ENCODE data around the gene TSPEAR.
"Not testable (repeated sequence)": the region's sequence is repeated elsewhere in the genome, so short reads cannot be mapped to it uniquely, and the experiment has no call there.

Gene TSPEAR

GRCh38 chr21:44589094-44589493 lies 122.3 kb downstream of the TSPEAR start:
- DNase-seq (ENCODE audit: low read depth): no peak

- no peak for DNase-seq (ENCODE audit: low read depth)
Measured at GRCh38 chr21:44585892-44586291, 125.5 kb downstream of the TSPEAR start.

- no peak for DNase-seq (ENCODE audit: low read depth)
Measured at GRCh38 chr21:44583800-44584147, 127.6 kb downstream of the TSPEAR start.

GRCh38 chr21:44583089-44583799 lies 128.1 kb downstream of the TSPEAR start:
- DNase-seq (ENCODE audit: low read depth): no peak

- DNase-seq (ENCODE audit: low read depth): no peak
Measured at GRCh38 chr21:44582055-44582454, 129.3 kb downstream of the TSPEAR start.

- no peak for DNase-seq (ENCODE audit: low read depth)
Measured at GRCh38 chr21:44581158-44581557, 130.2 kb downstream of the TSPEAR start.

GRCh38 chr21:44580231-44580821 lies 131.0 kb downstream of the TSPEAR start, which contains the start of gene KRTAP10-5:
Gene KRTAP10-5, minus strand, starts transcription at chr21:44580604. Its CDS starts 26 bp downstream, at chr21:44580578.
- DNase-seq (ENCODE audit: low read depth): not testable (repeated sequence)

- no peak for DNase-seq (ENCODE audit: low read depth)
Measured at GRCh38 chr21:44579833-44580144, 131.6 kb downstream of the TSPEAR start.

- no peak for DNase-seq (ENCODE audit: low read depth)
Measured at GRCh38 chr21:44579056-44579832, 132.1 kb downstream of the TSPEAR start.

- no peak for DNase-seq (ENCODE audit: low read depth)
Measured at GRCh38 chr21:44578371-44579055, 132.9 kb downstream of the TSPEAR start.

GRCh38 chr21:44576025-44576420 lies 135.3 kb downstream of the TSPEAR start:
- DNase-seq (ENCODE audit: low read depth): no peak

- DNase-seq (ENCODE audit: low read depth): no peak
Measured at GRCh38 chr21:44575307-44576024, 135.9 kb downstream of the TSPEAR start.

- no peak for DNase-seq (ENCODE audit: low read depth)
Measured at GRCh38 chr21:44574457-44575306, 136.7 kb downstream of the TSPEAR start.

- not testable (repeated sequence) for DNase-seq (ENCODE audit: low read depth)
Measured at GRCh38 chr21:44573630-44574456, 137.5 kb downstream of the TSPEAR start, which contains the start of gene KRTAP10-4. Gene KRTAP10-4, plus strand, starts transcription at chr21:44573729. Its CDS starts 30 bp downstream, at chr21:44573759.

- no peak for DNase-seq (ENCODE audit: low read depth)
Measured at GRCh38 chr21:44572959-44573583, 138.3 kb downstream of the TSPEAR start.

GRCh38 chr21:44571844-44572782 lies 139.3 kb downstream of the TSPEAR start:
- no peak for DNase-seq (ENCODE audit: low read depth)

GRCh38 chr21:44571296-44571695 lies 140.1 kb downstream of the TSPEAR start:
- no peak for DNase-seq (ENCODE audit: low read depth)

GRCh38 chr21:44569861-44570517 lies 141.4 kb downstream of the TSPEAR start:
- DNase-seq (ENCODE audit: low read depth): no peak

Measured in amniotic epithelial cell (primary cell).